H7 (cell line): ENCODE results near the gene ZBTB43. TPM values are rescaled to one million over a fixed set of nuclear protein-coding genes. Genes with fewer than 3 reads are reported as not detected.
"Not testable (repeated sequence)": the region's sequence is repeated elsewhere in the genome, so short reads cannot be mapped to it uniquely, and the experiment has no call there.

Experiments
- DNase-seq: peaks from one replicate; pipeline ENCODE4 v3.0.0; 2012
- H3K27me3 ChIP-seq: 2 replicates; pipeline ENCODE4 v1.6.0; 2011; ENCODE audit warnings: mild to moderate bottlenecking, low read length; ENCODE audit not compliant: control insufficient read depth, insufficient read depth
- H3K36me3 ChIP-seq: replicated peaks from 2 replicates; pipeline ENCODE4 v1.5.1; 2011; ENCODE audit warnings: low read length; ENCODE audit not compliant: control insufficient read depth, insufficient read depth
- H3K4me3 ChIP-seq: 2 replicates; pipeline ENCODE4 v1.5.1; 2011; ENCODE audit warnings: low read depth, mild to moderate bottlenecking, control low read depth, low read length, moderate library complexity; ENCODE audit not compliant: insufficient read depth
- total RNA-seq: library from RNA; depleted of rRNA; stranded (reverse); fragments of >200 nt; shearing (Covaris generic); gene quantifications from 2 replicates; pipeline ENCODE4 v1.2.3, GENCODE V29; 2014; rRNA removed

Gene ZBTB43, protein sequence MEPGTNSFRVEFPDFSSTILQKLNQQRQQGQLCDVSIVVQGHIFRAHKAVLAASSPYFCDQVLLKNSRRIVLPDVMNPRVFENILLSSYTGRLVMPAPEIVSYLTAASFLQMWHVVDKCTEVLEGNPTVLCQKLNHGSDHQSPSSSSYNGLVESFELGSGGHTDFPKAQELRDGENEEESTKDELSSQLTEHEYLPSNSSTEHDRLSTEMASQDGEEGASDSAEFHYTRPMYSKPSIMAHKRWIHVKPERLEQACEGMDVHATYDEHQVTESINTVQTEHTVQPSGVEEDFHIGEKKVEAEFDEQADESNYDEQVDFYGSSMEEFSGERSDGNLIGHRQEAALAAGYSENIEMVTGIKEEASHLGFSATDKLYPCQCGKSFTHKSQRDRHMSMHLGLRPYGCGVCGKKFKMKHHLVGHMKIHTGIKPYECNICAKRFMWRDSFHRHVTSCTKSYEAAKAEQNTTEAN
- 7.2 and 7.6 TPM in 2 replicates for total RNA-seq

DNA sequence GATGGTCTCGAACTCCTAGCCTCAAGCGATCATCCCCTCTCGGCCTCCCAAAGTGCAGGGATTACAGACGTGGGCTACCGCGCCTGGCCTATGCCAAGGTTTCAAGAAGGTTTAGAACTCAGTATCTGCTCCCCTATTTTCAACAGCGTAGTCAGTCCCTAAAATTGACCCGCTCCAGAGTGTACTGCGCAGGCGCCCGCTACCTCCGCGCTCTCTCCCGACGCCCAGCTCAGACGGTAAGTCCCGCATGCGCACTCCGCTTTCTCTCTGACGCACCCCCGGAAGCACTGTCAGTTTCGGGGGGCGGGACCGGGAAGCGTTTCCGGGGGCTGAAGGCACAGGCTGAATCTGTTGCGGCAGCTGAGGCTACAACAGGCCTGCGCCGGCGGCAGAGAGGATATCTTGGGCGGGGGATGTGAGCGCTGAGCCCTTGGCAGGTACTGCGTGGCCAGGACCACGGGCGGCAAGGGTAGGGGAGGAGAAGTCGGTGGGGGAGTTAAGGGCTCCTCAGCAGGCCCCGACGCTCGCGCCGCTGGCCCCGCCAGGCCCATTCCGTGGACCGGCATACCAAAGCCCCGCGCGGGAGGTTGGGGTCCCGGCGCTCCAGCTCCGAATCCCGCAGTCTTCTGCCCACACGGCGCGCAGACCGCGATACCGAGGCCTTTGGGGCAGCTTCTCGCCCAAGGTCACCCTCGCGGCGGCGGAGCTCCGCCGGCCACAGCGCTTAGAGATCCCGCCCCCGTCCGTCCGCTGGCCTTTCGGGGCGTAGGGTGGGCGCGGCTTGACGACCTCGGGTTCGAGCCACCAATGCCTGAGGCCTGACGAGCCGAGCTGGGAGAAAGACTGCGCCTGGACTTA is at the start of gene ZBTB43:
Gene ZBTB43, plus strand, starts transcription at position 345 of the 858 bp plus-strand sequence. CDS start 27,470 bp downstream, outside the sequence.
- H3K27me3 ChIP-seq: no peaks in the 10 kb centered on the region
- H3K36me3 ChIP-seq: no peaks in the 10 kb centered on the region
- H3K4me3 ChIP-seq: peak within 1 kb of the TSS; percentile 98
- DNase-seq: peak; percentile 96

DNA sequence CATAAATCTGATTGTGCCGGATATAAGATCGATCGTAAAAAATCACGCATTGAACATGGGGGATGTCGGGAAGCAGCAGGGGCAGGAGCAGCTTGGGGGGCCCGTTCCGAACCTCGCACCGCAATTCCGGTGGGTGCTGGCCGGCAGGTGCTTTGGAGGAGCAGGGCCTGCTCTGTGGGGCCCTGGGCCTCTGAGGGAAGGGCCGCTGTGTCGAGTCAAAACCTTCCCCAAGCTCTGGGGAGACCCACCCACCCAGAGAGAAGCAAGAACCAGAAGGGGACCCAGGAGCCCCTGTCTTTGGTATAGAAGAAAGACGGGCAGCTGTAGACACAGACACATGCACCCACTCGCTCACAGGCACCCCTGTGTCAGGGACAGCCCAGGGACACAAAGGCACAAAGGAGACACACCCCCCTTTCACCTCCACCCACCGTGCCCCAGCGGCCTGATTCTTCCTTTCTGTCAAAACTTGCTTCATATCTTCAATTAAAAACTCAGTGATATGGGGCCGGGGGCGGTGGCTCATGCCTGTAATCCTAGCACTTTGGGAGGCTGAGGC is 49.4 kb upstream of the ZBTB43 start:
- DNase-seq: no peak
- H3K27me3 ChIP-seq: no peaks in the 10 kb centered on the region
- no peaks in the 10 kb centered on the region for H3K36me3 ChIP-seq
- H3K4me3 ChIP-seq: no peak overlapping the region

DNA sequence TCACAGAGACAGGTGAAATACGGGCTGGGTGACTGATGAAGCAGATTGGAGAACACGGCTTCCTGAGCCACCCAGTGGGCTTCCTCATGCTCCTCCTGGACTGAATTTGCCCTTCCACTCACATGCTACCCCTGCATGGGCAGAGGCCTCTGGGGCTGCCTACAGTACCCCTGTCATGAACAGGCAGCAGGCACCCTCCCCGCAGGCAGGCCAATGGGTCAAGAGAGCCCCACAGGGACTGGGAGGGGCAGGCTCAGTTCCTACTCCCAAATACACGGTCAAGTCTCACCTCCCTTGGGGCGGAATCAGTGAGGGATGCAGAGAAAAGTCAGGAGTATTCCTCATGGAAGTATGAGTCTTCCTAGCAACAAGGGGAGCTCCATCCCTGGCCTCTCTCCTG is 48.6 kb upstream of the ZBTB43 start:
- no peak for DNase-seq
- no peak overlapping the region for H3K4me3 ChIP-seq
- H3K36me3 ChIP-seq: no peaks in the 10 kb centered on the region

DNA sequence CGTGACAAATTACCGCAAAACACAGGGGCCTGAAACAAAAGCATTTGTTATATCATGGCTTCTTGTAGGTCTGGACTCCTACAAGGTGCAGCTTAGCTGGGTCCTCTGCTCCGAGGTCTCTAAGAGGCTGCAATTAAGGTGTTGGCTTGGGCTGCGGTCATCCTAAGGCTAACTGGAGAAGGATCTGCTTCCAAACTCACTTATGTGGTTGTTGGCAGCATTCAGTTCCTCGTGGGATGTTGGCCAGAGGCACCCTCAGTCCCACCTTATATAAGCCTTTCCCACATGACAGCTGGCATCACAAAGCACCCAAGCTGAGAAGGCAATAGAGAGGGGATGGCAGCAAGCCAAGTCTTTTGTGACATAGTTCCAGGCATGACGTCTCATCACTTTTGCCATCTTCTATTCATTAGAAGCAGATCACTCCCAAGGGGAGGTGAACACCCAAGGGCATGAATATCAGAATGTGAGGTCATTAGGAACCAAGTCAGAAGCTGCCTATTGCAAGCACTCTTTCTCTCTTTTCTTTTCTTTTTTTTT is 47.9 kb upstream of the ZBTB43 start:
- Histone ChIP-seq H3K36me3 (no peaks in the 10 kb centered on the region), H3K4me3 (no peak overlapping the region)

More for the DNA sequence above, 48.6 kb upstream of the ZBTB43 start:
- no peaks in the 10 kb centered on the region for H3K27me3 ChIP-seq

DNA sequence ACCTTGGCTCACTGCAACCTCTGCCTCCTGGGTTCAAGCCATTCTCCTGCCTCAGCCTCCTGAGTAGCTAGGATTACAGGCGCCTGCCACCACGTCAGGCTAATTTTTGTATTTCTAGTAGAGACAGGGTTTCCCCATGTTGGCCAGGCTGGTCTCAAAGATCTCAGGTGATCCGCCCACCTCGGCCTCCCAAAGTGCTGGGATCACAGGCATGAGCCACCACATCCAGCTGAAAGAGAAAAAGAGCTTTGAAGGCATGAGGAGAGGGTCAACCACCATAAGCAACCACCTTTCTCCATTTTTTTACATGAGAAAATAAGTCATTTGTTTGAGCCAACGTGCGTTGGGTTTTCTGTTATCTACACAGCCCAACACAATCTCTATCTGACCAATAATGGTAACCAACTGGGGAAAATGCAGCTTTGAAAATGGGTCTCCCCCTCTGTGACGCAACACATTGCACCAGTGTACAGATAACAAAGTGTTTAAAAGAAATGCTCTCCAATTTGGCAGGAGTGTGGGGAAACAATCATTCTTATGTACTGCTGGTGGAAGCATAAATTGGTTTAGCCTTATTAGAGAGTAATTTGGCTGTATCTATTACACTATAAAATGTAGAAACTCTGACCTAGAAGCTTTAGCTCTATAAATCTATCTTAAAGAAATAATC is 45.8 kb upstream of the ZBTB43 start:
- no peak for DNase-seq
- no peaks in the 10 kb centered on the region for H3K27me3 ChIP-seq
- no peak overlapping the region for H3K4me3 ChIP-seq
- no peaks in the 10 kb centered on the region for H3K36me3 ChIP-seq

More for the DNA sequence above, 47.9 kb upstream of the ZBTB43 start:
- no peaks in the 10 kb centered on the region for H3K27me3 ChIP-seq
- DNase-seq: no peak

DNA sequence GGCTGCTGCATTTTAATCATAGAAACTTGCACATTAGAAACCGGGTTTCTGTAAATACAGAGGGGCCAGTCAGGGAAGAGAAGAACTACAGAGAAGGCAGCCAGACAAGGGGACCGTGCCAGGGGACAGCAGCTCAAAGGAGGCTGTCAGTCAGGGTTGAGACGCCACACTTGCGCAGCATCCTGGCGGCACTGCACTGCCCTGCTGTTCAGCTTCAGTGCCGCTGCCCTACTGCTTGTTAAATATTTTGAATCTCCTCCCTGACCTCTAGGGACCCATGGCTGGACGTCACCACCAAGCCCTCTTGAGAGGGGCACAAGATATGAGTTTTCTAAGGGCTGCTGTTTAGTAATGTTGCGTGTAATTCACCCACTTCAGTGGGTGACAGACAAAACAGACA is 43.6 kb upstream of the ZBTB43 start:
- H3K36me3 ChIP-seq: no peaks in the 10 kb centered on the region
- DNase-seq: no peak
- no peak overlapping the region for H3K4me3 ChIP-seq
- H3K27me3 ChIP-seq: no peaks in the 10 kb centered on the region

DNA sequence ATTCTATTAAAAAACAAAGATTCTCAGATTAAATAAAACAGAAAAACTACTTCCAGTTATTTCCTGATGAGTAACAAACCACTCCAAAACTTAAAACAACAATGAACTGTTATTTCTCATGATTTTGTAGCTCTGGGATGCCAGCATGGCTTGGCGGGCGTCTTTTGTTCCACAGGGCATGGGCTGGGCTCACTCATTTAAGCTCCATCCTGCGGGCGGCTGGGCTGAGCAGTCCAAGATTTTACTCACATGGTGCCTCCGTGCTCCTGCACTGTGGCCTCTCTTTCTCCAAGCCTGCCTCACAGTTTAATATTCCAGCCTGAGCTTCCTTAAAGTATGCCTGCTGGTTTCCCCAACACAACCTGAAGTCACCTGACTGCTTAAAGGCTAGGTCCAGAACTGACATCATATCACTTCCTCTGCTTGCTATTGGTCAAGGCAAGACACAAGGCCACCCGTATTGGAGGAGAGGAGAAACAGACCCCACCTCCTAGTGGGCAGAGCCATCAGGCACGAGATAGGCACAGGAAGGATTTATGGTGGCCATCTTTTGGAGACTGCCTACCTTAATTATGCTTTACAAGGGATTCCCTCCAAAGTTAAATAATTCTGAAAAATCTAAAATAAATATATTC is 41.6 kb upstream of the ZBTB43 start:
- Histone ChIP-seq H3K36me3 (no peaks in the 10 kb centered on the region), H3K4me3 (no peak overlapping the region), H3K27me3 (no peaks in the 10 kb centered on the region)
- DNase-seq: peak; percentile 64

DNA sequence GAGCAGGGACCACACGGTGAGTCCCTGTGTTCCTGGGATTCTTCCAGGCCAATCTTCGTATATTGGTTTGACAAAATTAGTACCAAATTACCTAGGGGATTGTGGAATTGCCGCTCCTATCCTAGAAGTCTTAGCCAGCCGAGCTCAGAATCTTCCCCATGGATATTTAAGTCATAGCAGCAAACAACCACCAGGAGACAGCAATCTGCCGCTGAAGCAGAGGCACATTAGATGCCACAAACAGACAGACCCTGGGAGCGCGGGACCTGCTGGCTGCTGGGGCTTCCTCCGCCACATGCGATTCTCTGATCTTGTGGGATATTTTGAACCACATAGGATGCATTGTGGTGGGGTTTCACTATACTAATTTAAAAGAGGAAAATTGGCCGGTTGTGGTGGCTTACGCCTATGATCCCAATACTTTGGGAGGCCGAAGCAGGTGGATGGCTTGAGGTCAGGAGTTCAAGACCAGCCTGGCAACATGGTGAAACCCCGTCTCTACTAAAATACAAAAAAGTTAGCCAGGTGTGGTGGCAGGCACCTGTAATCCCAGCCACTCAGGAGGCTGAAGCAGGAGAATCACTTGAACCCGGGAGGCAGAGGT is 31.7 kb upstream of the ZBTB43 start:
- Histone ChIP-seq H3K36me3 (no peaks in the 10 kb centered on the region), H3K4me3 (no peak overlapping the region), H3K27me3 (no peaks in the 10 kb centered on the region)
- DNase-seq: peak; percentile 82

DNA sequence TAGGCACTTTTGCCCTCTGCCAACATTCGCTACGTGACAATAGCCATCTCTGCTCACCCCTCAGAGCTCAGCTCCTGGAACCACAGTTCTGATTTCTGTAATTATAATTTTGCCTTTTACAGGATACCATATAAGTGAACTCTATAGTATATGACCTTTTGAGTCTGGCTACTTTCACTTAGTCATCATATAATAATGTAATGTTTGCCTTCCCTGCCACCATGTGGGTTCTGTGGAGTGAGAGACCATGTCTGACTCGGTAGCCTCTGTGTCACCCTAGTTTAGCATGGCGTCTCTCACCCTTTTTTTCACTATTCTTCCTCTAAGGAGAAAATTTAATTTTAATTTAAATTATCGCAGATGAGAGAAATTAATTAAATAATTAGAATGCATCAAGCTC is 28.9 kb upstream of the ZBTB43 start:
- H3K4me3 ChIP-seq: no peak overlapping the region
- no peaks in the 10 kb centered on the region for H3K36me3 ChIP-seq
- H3K27me3 ChIP-seq: no peaks in the 10 kb centered on the region
- DNase-seq: no peak

DNA sequence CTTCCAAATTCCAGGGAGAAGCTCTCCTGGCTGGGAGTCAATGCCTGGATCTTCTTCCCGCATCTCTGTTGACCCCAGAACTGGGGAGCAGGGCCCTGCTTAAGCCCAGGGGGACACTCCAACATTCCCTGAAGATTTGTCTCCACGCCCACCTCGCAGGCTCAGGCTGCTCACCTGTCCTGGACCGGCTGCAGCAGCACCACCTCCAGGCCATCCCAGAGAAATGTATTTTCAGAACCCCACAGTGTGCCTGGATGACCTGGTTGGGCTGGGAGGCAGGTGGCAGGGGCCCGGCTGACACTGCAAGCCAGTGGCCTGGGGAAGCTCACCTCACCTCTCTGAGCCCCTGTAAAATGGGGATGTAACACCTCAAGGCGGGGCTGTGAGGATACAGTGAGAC is 27.1 kb upstream of the ZBTB43 start:
- H3K27me3 ChIP-seq: no peaks in the 10 kb centered on the region
- no peaks in the 10 kb centered on the region for H3K36me3 ChIP-seq
- peak; percentile 90 for DNase-seq
- H3K4me3 ChIP-seq: no peak overlapping the region

DNA sequence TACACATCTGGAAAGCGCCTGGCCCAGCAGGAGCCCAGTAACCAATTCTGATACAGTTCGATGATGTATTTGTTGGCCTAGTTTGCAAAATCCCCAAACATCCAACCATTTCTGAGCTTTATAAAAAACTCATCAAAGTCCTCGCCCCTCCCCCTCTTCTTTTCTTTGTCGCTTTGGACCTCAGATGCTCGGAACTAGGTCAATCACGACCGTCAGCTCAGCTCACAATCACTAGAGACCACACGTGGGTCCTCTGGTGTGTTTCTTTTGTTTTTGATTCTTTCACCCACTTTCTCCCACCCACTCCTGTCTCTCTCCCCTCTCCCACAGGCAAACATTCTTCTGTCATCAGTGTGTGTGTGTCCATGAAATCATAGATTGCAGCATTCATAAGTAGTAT is 26.7 kb upstream of the ZBTB43 start:
- no peak overlapping the region for H3K4me3 ChIP-seq
- no peak for DNase-seq
- H3K27me3 ChIP-seq: no peaks in the 10 kb centered on the region
- H3K36me3 ChIP-seq: no peaks in the 10 kb centered on the region

DNA sequence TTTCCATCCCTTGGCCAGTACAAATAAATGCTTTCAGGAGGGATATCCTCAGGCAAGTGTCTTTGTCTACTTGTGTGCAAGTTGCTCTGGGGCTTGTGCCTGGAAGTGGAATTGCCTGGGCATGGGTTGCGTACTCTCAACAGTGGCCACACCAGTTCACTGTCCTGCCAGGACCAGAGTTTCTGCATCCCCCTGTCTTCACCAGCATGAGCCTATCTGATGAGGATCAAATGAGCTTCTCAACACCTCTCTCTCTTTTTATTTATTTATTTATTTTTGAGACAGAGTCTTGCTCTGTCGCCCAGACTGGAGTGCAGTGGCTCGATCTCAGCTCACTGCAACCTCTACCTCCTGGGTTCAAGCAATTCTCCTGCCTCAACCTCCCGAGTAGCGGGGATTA is 26.1 kb upstream of the ZBTB43 start:
- not testable (repeated sequence) for DNase-seq, H3K27me3 ChIP-seq, H3K4me3 ChIP-seq, H3K36me3 ChIP-seq
